ENCODE measurements around the gene MAPKAPK2. TPM values are rescaled to one million over a fixed set of nuclear protein-coding genes. Genes with fewer than 3 reads are reported as not detected.

MAPKAPK2 gene
- total RNA-seq, 4 donors from 2014 or later = 37.8 to 50.7 (median 43.2) TPM

- no peak for DNase-seq
- no peaks in the 10 kb centered on the region for H3K27me3 ChIP-seq
- TF ChIP-seq CTCF (IDR thresholded peaks at IDR 0.05) (no peak), POLR2A (IDR thresholded peaks at IDR 0.05) (no peak)
- no peak overlapping the region for H3K27ac ChIP-seq
- peaks cover 43 to 98% (median 76%) of the 10 kb centered on the region in 3 donors for H3K4me1 ChIP-seq
- H3K9me3 ChIP-seq = no peaks in the 10 kb centered on the region
- WGBS, 2 donors = 76 to 80% methylated on average over 7 to 9 of the region's 9 CpGs
- intact Hi-C loops (cut with DNase I) = no loop called here
- no peaks in the 10 kb centered on the region for H3K36me3 ChIP-seq
- no peak overlapping the region for H3K4me3 ChIP-seq
These were observed 19.5 kb downstream of the MAPKAPK2 start for GRCh38 chr1:206704226-206704625.

DNA sequence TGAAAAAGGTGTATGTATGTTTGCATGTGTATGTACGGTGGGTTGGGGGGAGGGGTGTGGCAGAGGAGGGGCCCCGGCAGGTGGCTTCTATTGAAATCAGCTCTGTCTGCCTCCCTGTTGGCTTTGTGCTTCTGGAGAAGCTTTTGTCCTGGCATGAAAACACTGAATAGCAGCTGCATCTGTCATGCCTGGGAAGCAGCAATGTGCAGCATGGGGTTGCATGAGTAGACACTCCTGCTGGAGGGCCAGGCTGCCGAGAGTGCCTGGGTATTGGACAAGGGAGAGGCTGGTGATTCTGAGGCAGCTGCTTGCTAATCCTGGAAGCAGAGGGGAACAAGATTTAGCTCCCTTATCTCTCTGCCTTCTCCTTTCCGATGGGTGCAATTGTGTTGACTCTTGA is 20.5 kb downstream of the MAPKAPK2 start:
- no peak overlapping the region for H3K4me3 ChIP-seq
- H3K27me3 ChIP-seq = no peaks in the 10 kb centered on the region
- H3K36me3 ChIP-seq = no peaks in the 10 kb centered on the region
- H3K27ac ChIP-seq = peak overlapping the region in 3 of 4 donors; percentile 1 to 31 (median 22)
- intact Hi-C loops (cut with DNase I) = no loop called here
- TF ChIP-seq POLR2A (IDR thresholded peaks at IDR 0.05) (no peak), CTCF (IDR thresholded peaks at IDR 0.05) (no peak)
- no peaks in the 10 kb centered on the region for H3K9me3 ChIP-seq
- WGBS, 2 donors = 24 to 29% methylated on average over 4 of the region's 4 CpGs
- H3K4me1 ChIP-seq = peaks cover 42 to 99% (median 76%) of the 10 kb centered on the region in 3 donors
- no peak for DNase-seq

DNA sequence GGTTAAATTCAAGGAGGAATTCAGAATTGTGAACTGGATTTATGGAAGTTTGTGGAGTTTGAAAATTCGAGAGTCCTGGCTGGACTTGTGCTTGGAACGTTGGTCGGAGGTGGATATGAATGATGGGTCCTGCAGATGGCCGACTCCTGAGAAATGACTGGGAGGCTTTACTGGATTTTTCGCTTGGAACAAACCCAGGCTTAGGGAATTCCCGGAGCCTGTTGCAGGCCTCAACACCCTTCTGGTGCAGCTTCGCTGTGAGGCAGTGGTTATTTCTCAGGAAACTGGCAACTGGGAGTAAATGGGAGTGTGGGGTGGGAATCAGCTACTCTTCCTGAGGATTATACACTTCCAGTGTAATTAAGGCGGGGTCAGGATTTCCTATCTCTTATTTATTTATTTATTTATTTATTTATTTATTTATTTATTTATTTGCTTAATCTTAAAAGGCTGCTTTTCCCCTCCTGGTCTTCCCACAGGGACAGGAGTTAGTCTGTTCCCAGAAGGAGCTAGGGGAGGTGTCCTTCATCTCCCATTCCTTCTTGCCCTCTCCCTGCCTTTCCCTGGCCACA is 21.1 kb downstream of the MAPKAPK2 start:
- Histone ChIP-seq H3K9me3 (no peaks in the 10 kb centered on the region), H3K36me3 (no peaks in the 10 kb centered on the region), H3K27me3 (no peaks in the 10 kb centered on the region), H3K4me1 (peaks cover 37 to 98% (median 72%) of the 10 kb centered on the region in 3 donors), H3K4me3 (no peak overlapping the region), H3K27ac (peak overlapping the region; percentile 30 to 40 (median 34))
- 41 to 55% methylated on average over 8 of the region's 8 CpGs for WGBS, 2 donors
- no peak for DNase-seq
- intact Hi-C loops (cut with DNase I) = no loop called here
- TF ChIP-seq POLR2A (IDR thresholded peaks at IDR 0.05) (no peak), CTCF (IDR thresholded peaks at IDR 0.05) (no peak)

DNA sequence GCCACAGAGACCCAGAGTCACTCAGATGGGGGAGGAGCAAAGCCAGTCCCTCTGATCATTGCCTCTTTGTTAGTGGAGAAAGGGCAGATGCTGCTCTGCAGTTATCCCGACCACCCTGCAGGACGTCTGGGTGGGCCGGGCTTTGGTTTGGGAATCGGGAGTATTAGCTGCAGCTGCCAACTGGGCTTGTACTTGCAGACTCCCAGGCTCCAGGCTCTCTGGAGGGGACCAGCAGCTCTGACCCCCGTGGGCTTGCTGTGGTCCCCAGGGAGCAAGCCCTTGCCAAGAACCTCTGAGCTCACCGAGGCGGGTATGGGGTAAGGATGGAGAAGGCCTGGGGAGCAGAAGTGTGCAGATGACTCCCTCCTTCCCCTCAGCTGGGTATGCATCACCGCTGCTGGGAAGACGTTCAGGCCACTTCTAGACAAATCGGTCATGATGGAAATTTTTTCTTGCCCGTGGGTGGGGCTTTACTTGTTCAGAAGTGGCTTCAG is 21.6 kb downstream of the MAPKAPK2 start:
- peaks cover 33 to 92% (median 67%) of the 10 kb centered on the region in 3 donors for H3K4me1 ChIP-seq
- no peak for DNase-seq
- TF ChIP-seq CTCF (IDR thresholded peaks at IDR 0.05) = no peak
- no peak for TF ChIP-seq POLR2A (IDR thresholded peaks at IDR 0.05)
- no peaks in the 10 kb centered on the region for H3K36me3 ChIP-seq
- H3K9me3 ChIP-seq = no peaks in the 10 kb centered on the region
- intact Hi-C loops (cut with DNase I) = no loop called here
- no peak overlapping the region for H3K4me3 ChIP-seq
- peak overlapping the region; percentile 30 to 40 (median 34) for H3K27ac ChIP-seq
- no peaks in the 10 kb centered on the region for H3K27me3 ChIP-seq
- WGBS, 2 donors = 20 to 31% methylated on average over 5 to 7 of the region's 11 CpGs

DNA sequence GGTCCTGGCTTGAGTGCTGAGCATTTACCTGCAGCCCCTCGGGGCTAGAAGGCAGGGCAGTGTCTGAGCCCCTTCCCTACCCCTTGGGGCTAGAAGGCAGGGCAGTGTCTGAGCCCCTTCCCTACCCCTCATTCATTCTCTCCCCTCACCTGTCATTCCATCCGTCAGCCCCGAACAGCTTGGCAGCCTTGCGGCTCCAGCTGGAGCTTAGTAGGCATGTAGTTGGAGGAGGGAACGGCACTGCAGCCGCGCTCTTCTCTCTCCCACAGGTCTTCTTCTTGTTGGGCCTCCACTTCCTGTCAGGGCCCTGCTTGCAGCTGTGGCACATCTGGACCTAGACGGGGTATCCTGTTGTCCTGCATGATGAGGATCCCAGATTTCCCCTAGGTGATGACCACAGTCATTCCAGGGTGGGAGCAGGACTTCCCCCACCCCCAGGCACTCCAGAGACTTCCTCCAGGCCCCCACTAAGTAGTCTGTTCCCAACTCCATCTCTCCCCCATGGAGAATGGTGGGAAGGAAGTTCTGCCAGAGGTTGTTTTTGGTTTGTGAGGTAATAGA is 22.2 kb downstream of the MAPKAPK2 start:
- Histone ChIP-seq H3K4me3 (no peak overlapping the region), H3K9me3 (no peaks in the 10 kb centered on the region), H3K36me3 (no peaks in the 10 kb centered on the region), H3K27me3 (no peaks in the 10 kb centered on the region), H3K27ac (peak overlapping the region in 2 of 4 donors; percentile 31 to 40), H3K4me1 (peaks cover 33 to 88% (median 67%) of the 10 kb centered on the region in 3 donors)
- 53 to 67% methylated on average over 3 to 7 of the region's 8 CpGs for WGBS, 2 donors
- TF ChIP-seq CTCF (IDR thresholded peaks at IDR 0.05) (no peak), POLR2A (IDR thresholded peaks at IDR 0.05) (no peak)
- DNase-seq = no peak
- intact Hi-C loops (cut with DNase I) = no loop called here
